ENCODE results near the gene SPSB2.
A peak's percentile ranks its signal among the peaks of the same experiment; 100 is the strongest.

SPSB2 gene

DNA sequence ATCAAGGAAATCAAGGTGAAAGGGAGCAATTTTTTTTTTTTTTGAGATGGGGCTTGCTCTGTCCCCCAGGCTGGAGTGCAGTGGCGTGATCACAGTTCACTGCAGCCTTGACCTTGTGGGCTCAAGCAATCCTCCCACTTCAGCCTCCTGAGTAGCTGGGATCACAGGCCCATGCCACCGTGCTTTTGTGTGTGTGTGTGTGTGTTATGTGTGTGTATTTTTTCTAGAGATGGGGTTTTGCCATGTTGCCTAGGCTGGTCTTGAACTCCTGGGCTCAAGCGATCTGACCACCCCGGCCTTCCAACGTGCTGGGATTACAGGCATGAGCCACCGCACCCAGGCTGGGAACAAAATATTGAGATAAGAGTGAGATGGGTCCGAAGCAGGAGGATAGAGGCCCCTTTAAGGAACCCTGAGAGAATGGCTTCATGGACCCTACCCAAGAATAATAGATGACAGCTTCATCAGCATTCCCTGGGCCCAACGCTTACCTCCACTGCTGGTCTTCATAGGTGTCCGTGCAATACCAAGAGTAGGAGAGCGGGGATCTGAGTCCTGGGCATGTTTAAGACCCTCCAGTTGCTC lies 23.0 kb downstream of the SPSB2 start:
- DNase-seq = no peak

DNA sequence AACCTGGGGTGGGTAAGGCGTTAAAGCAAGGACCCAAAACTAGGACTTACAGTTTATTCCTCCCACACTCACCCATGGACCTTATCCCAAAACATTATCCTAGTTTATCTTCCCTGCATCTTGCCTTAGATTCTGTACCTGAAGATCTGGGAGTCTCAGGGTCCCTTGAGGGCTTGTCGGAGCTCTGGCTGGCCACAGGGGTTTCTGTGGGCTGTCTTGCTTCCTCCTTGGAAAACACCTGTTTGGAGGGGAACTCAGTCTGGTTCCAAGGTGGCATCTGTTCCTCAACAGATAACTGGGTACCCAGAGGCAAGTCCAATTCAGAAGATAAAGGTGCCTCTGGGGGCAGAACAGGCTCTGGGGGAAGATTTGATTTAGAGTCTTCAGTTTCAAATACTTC lies 23.7 kb downstream of the SPSB2 start:
- no peak for DNase-seq

DNA sequence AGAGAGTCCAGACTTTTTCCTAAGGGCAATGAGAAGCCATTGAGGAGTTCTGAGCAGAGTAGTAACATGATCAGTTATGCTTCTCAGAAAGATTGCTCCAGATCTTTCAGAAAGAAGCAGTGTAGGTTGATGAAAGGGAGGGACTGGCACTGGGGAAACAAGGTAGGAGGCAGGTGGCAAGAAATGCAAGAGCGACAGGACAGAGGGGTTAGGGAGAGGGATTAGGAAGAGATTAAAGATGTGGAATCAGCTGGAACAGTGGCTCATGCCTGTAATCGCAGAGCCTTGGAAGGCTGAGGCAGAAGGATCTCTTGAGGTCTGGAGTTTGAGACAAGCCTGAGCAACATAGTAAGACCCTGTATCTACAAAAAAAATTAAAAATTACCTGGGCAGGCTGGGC lies 25.4 kb downstream of the SPSB2 start:
- peak; percentile 9 for DNase-seq

DNA sequence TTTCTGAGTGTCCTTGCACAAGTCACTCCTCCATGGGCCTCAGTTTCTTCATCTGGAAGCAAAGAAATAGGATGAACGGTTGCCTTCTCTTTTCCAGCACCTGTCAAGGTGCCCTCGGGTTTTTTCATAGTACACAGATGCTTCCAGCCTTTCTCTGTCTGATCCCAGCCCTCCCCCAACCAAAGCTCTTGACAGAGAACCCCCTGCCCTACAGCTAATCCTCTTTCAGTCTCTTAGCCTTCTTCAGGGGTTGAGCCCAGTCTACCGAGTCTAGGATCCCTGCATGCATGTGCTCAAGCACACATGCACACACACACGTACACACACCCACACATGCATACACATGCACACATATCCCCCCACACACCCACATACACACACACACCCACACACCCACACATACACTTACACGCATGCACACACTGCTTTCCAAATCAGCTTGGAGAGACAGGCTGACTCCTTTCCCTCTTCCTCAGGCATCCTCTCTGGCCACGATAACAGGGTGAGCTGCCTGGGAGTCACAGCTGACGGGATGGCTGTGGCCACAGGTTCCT lies 26.7 kb downstream of the SPSB2 start:
- no peak for DNase-seq

DNA sequence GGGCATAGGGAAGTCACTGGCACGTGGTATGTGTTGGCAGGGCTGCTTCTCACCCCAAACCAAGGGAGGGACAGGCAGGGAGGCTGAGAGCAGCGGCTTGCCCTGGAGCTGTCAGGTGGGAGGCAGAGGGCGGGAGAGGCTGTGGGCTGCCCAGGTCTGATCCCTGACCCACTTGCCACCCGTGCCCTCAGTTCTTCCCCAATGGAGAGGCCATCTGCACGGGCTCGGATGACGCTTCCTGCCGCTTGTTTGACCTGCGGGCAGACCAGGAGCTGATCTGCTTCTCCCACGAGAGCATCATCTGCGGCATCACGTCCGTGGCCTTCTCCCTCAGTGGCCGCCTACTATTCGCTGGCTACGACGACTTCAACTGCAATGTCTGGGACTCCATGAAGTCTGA lies 27.7 kb downstream of the SPSB2 start:
- DNase-seq = no peak

DNA sequence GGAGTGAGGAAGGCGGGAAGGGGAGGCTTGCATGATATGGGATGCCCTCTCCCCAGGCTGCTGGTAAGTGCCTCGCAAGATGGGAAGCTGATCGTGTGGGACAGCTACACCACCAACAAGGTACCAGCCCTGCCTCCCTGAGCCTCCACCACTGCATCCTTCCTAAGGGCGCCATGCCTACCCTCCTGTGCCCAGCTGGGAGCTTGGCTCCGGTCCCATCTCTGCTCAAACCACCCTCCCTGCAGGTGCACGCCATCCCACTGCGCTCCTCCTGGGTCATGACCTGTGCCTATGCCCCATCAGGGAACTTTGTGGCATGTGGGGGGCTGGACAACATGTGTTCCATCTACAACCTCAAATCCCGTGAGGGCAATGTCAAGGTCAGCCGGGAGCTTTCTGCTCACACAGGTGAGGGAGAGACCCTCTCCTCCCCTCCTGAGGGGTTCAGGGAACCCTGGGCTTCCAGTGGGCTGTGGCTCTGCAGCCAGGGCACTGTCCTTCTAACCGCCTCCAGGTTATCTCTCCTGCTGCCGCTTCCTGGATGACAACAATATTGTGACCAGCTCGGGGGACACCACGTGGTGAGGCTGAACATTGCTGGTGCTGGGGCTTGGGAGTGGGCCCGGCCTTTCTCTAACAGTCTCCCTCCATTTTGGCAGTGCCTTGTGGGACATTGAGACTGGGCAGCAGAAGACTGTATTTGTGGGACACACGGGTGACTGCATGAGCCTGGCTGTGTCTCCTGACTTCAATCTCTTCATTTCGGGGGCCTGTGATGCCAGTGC lies 29.8 kb downstream of the SPSB2 start:
- peak; percentile 29 for DNase-seq

DNA sequence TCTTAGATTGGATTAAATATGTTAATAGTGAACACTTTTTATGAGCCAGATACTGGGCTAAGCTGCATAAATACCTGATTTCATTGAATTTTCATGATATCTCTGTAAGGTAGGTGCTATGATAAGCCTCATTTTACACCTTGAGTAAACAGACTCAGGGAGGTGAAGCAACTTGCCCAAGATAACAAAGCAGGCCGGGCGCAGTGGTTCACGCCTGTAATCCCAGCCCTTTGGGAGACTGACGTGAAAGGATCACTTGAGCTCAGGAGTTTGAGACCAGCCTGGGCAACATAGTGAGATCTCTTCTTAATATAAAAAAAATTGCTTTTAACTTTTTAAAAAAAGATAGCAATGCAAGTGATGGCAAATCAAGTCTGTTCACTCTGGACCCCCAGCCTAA lies 31.0 kb downstream of the SPSB2 start:
- DNase-seq = no peak

DNA sequence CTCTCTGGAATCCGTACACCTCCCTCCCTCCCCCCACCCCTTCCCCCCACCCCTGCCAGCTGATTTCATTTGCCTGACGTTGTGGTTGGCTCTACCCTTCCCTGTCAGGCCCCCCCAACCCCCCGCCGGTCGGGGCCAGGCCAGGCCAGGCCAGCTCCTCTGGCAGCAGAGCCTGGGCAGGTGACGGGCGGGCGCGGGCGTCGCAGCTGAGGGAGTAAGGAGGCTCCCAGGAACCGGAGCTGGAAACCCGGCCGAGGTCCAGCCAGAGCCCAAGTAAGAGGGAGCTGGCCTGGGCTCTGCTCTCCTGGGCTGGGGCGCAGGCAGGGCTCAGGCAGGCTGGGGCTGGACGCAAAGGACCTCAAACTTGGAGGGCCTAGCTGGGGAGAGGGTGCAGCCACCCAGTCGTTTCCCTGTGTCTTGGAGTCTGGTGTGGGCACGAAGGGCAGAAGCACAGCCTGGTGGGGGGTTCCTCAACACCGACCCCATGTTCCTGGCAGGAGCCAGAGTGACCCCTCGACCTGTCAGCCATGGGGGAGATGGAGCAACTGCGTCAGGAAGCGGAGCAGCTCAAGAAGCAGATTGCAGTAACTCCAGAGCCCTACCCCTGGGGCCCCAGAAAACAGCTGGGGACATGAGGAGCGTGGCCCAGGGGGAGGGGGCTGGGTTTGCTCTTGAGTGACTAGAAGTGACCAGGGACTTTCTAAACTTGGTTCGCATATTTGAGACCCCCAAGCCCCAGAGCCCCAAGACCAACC lies 32.2 kb downstream of the SPSB2 start, which contains the start of gene GNB3:
TSS of gene GNB3 (plus strand) at position 165 of the 755 bp plus-strand sequence. CDS start at position 528, 363 bp downstream.
- peak; percentile 57 for DNase-seq

DNA sequence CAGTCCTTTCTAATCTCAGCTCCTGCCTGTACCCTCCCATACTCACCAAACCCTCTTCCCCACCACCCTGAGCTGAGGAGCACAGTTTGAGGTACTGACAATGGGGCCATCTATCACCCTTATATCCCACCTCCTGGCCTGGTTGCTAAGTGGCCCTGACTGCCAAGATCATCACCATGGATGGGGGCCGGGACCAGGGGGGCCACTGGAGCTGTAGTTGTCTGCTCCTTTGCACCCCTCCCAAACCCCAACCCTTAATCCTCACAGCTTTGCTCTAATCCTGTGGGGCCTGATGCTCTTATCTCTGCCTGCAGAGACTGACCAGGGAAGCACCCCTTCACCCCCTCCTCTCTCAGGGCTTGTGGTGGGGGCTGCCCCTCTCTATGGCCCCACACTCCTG lies 32.8 kb downstream of the SPSB2 start:
- peak; percentile 67 for DNase-seq

DNA sequence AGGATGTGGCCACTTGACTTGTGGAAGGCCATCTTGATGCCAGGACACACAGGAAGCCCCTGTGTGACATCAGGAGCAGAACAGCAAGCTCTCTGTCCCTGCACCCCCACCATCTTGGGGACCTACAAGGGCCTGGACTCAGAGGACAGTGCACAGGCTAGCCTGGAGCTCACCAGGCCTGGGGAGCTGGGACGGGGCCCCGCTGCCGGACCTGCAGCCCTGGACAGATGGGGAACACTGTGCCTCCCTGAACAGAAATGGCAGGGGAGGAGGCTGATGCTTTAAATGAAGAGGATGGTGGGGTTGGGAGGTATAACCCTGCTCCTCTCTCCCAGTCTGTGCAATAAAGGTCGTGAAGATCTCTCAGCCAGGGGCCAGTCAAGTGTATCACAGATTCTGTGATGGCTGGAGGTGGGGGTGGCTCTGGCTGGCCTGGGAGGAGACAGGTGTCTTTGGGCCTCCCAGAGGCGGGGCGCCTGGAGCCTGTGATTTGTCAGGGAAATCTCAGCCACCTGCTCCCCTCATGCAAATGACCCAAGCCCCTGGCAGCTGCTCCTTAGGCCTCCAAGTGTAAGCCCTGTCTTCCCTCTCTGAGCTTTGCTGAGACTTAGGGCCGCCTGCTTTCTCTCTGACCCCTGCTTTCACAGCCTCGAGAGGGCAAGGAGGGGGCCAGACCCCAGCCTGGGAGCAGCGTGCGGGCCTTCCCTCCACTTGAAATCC lies 33.5 kb downstream of the SPSB2 start:
- DNase-seq = peak; percentile 82

DNA sequence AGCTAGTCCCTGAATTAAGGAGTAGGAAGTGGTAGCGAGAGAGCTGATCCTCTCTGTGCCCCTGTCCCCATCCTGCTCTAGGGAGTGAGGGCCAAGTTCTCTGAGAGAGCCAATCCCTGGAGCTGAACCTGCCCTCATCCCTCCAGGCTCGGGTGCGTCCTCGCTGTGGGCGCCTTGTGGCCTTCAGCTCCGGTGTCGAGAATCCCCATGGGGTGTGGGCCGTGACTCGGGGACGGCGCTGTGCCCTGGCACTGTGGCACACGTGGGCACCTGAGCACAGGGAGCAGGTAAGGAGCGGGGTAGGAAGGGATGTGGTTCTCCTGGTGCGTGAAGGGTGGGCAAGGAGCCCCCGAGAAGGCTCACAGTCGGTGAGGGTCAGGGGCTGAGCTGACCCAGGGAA lies 34.2 kb downstream of the SPSB2 start:
- no peak for DNase-seq

DNA sequence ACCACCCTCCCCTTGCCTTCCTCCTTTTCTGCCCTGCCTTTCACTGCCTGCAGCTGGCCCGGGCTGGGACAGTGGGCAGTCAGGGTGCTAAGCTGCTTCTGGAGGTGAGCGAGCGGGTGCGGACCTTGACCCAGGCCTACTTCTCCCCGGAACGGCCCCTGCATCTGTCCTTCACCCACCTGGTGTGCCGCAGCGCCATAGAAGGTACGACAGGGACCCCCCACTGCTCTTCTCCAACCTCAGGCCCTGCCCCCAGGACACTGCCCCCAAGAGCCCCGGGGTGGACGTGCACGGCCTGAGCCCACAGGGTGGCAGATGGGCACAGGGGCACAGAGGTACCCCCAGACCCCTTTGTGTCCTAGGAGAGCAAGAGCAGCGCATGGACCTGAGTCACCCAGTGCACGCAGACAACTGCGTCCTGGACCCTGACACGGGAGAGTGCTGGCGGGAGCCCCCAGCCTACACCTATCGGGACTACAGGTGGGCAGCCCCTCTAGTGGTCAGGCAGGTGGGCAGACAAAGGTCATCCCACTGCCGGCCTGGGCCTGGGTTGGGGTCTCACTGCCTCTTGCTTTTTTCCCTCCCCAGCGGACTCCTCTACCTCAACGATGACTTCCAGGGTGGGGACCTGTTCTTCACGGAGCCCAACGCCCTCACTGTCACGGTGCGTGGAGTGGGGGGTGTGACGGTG lies 35.6 kb downstream of the SPSB2 start:
- no peak for DNase-seq

DNA sequence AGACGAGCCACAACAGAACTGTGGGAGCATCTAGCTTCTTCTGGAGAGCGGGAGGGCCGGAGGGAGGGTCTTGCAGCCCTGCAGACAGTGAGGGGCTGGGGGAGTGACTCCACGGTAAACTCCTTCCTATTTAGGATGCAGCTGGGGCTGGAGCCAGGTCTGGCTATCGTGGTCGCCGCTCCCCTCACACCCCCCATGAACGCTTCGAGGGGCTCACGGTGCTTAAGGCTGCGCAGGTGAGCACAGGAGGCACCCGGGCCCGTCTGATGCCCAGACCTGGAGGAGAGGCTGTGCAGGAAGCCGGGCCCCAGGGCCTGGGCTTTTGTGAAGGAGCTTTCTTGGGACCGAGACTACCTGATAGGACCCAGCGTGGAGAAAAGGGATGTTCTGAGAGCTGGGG lies 36.3 kb downstream of the SPSB2 start:
- no peak for DNase-seq

DNA sequence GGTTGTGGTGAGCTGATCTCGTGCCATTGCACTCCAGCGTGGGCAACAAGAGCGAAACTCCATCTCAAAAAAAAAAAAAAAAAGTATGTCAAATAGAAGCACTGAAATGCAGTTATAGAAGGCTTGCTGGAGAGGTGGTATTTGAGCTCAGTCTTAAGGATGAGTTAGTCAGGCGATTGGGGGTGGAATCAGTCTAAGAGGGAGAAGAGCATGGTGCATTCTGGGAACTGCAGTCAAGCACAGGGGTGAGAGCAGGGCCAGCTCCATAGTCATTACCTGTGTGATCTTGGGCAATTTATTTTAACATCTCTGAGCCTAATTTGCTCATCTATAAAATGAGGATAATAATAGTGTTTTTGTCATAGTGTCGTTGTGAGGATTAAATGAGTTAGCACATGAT lies 38.2 kb downstream of the SPSB2 start:
- DNase-seq = no peak

DNA sequence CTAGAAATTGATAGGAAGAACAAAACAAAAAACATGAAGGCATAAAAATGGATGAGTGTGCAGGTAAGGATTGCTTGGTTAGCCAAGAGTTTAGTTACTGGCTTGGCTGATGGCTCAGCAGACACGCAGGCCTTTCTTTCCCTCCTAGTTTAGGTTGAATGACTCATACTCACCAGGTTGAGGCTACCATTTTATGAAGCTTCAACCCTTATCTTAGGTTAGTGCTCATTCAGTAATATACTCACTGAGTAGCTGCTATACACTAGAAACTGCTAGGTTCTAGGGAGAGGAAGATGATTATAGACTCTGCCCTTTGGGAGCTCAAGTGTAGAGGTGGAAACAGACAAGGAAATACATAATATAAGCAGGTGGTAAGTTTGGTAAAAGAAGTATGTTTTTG lies 38.8 kb downstream of the SPSB2 start:
- no peak for DNase-seq

DNA sequence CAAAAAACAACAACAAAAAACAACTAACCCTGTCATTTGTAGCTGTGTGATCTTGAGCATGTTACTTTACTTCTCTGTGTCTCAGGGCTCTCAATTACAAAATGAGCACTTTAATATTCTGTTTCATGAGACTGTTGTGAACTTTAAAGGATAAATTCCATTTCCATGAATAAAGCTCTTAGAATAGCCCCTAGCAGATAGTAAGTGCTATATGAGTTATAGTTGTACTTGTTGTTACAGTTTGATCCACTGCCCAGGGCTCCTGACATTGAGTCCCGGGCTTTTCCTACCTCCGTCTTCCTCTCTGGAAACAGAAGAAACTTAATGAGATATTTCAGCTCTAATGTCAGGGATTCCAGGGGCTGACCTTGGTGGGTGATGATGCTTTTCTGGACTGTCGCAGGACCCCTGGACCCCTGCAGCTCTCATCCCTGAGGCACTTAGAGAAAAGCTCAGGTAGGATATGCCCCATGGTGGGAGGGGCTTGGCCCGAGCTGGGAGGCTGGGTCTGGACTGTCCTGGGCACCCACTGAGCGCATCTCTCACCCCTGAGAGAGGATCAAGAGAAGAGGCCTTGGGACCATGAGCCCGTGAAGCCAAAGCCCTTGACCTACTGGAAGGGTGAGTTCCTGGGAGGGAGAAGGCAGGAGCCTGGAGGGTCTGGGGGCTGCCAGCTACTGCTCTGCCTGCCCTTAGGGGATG lies 39.8 kb downstream of the SPSB2 start:
- no peak for DNase-seq

DNA sequence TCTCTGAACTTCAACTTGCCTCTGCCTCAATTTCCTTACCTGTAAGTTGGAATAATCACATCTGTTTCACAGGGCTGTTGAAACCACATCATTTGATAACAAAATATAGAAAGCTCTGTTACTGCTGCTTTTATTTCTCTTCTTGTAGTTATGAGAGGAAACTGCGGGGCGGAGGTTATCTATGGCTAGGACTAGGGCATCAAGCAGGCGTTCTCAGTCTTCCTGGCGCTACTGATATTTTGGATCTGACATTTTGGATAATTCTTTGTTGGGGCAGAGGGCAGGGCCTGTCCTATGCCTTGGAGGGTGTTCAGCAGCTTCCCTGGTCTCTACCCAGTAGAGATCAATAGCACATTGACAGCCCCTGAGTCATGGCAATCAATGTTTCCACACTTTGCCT lies 41.0 kb downstream of the SPSB2 start:
- no peak for DNase-seq

DNA sequence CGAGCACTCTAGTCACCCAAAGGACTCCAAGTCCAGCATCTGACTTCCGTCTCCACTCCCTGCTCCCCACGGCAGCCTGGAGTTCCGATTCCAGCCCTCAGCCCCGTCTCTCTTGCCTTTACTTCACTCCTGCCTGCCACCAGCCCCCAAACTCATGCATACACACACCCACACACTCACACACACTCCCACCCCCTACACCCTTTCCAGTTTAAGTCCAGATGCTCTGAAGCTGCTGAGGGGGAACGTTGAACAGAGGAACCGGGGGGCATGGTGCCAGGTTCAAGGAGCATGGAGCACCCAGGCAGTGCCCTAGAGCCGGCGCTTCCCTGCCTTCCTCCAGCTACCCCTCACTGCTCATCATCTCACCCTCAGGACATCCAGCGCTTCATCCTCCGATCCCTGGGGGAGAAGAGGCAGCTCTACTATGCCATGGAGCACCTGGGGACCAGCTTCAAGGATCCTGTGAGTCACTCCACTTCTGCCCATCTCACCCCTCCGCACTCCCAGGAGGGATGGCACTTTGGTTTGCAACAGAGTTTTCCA lies 41.6 kb downstream of the SPSB2 start:
- no peak for DNase-seq

DNA sequence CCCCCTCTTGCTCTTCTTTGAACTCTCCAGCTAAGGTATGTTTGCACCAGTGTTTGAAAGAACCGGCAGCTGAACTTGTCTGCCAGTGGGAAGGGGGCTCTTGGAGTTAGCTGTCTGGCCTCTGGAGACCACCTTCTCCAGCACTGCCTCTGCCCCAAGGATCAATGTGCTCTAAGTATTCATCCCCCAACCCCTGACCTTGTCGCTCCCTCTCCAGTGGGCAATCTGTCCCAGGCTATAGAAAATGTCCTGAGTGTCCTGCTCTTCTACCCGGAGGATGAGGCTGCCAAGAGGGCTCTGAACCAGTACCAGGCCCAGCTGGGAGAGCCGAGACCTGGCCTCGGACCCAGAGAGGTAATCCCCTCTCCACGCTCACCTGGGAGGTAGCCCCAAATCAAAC lies 42.1 kb downstream of the SPSB2 start:
- DNase-seq = no peak

DNA sequence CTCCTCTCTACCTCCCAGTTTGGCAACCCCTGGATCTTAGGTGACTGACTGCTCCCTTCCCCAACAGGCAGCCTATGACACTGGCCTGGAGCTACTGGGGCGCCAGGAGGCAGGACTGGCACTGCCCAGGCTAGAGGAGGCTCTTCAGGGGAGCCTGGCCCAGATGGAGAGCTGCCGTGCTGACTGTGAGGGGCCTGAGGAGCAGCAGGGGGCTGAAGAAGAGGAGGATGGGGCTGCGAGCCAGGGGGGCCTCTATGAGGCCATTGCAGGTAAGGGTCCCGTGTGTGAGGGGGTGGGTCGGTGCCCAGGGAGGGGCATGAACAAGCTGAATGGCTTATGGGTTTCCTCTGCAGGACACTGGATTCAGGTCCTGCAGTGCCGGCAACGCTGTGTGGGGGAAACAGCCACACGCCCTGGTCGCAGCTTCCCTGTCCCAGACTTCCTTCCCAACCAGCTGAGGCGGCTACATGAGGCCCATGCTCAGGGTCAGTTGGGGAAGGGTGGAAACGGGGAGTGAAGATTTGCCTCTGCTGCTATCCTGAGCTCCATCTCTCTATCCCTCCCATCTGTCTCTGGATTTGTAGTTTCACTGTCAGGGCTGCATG lies 42.7 kb downstream of the SPSB2 start:
- DNase-seq = no peak
